ENCODE data around the gene RMI2.
"Not testable (repeated sequence)": the region's sequence is repeated elsewhere in the genome, so short reads cannot be mapped to it uniquely, and the experiment has no call there.

Gene RMI2

DNA sequence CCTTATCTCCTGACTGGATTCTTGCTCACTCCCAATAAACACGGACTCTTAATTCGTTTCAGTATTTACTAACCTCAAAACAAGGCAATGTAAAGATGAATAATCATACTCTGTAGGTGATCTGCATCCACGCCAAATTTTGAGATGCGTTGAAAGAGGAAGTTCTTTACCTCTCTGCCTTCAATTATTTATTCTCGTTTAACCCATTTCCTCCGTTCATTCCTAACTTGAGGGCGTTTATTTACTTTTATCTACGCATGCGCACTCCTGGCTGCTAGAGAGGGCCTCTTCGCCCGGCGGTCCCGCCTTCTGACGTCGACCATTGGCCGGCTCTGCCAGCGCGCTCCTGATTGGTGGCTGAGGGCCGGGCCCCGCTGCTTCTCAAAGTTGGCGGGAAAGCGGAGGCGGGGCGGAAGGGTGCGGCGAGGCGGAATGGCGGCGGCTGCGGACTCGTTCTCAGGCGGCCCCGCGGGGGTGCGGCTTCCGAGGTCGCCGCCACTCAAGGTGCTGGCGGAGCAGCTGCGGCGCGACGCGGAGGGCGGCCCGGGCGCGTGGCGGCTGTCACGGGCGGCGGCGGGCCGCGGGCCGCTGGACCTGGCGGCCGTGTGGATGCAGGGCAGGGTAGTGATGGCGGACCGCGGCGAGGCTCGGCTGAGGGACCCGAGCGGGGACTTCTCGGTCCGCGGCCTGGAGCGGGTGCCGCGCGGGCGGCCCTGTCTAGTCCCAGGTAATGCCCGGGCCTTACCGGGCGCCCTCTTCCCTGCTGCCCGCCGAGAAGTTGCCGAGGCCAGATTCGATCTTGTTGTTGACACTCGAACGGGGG, at the start of gene RMI2:
TSS of gene RMI2 (plus strand) at position 420 of the 823 bp plus-strand sequence. CDS start at position 433, 13 bp downstream.
- DNase-seq (ENCODE audit: low read depth) = peak; percentile 93

DNA sequence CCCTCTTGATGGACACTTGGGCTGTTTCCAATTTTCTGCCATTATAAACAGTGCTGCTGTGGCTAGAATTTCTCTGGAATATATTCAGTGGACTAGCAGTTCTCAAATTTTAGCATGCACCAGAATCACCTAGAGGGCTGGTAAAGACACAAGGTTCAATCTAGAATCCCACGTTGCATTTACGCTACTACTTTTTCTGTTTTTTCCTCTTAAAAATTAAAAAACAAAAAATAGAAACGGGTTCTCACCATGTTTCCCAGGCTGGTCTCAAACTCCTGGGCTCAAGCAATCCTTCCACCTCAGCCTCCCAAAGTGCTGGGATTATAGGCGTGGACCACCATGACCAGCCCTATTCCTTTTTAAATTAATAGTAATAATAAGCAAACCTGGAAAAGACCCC, 49.6 kb upstream of the RMI2 start:
- no peak for DNase-seq (ENCODE audit: low read depth)

GRCh38 chr16:11296351-11296705, 48.9 kb upstream of the RMI2 start:
- DNase-seq (ENCODE audit: low read depth) = no peak

- DNase-seq (ENCODE audit: low read depth) = no peak
Observed at GRCh38 chr16:11296706-11297491, 48.4 kb upstream of the RMI2 start.

DNA sequence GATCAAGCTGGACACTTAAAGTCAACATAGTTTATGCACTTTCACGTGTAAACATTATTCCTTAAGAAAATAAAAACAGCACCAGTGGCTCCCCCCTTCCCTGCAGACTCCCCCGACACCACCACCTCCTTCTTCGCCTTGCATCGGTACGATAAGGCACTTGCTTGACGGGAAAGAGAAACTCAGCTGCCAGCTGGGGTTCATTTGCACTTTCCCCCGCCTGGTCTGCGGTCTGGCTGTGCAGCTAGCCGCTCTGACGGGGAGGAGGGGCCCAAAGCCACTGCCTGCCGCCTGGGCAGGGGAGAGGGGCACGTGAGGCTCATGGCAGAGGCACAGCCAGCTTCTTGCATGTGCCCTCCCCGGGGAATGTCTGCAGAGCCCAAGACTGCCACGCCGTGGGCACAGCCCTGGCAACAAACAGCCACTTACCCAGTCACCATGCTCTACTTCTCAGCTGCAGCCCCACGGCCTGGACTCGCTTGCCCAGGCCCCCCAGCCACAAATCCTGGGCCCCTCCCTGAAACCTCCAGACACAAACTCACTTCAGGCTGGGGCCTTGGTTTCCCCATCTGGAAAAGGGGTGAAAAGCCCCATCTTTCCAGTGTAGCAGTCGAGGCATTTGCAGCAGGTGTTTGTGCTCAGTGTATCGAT, 47.6 kb upstream of the RMI2 start:
- DNase-seq (ENCODE audit: low read depth) = peak; percentile 50

DNA sequence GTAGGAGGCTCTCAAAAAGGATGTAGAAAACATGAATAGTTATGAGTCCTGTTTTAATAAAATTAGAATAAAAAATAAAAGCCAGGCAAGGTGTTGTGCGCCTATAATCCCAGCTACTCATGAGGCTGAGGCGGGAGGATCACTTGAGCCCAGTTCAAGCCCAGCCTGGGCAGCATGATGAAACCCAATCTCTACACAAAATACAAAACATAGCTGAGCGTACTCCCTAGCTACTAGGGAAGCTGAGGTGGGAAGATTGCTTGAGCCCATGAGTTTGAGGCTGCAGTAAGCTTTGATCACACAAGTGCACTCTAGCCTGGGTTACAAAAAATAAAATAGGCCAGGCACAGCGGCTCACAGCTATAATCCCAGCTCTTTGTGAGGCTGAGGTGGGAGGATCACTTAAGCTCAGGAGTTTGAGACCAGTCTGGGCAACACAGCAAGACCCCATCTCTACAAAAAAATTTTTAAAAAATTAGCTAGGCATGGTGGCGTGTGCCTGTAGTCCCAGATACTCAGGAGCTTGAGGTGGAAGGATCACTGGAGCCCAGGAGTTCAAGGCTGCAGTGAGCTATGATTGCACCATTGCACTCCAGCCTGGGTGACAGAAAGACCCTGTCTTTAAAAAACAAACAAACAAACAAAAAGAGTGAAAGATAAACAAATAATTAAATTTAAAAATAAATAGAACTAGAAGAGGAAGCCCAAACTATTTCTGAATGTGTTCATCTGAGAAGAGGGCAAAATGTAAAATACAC, 46.9 kb upstream of the RMI2 start:
- no peak for DNase-seq (ENCODE audit: low read depth)

- DNase-seq (ENCODE audit: low read depth) = not testable (repeated sequence)
Observed at GRCh38 chr16:11298950-11299547, 46.2 kb upstream of the RMI2 start.

GRCh38 chr16:11299865-11300559, 45.2 kb upstream of the RMI2 start:
- DNase-seq (ENCODE audit: low read depth) = no peak

DNA sequence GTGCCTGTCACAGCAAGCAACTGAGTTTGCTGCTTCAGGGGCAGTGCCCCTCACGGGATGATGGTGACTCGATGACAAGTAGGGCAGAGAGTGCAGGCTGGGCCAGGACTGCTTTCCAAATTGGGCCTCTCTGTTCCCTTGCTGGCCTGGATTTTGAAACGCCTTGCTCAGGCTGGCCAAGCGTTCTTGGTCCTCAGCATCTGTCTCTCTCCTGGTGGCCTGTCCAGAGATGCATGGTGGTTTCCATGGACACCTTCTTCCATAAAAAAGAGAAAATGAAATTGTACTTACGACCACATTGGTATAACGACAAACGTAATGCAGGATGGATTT, 44.7 kb upstream of the RMI2 start:
- no peak for DNase-seq (ENCODE audit: low read depth)

DNA sequence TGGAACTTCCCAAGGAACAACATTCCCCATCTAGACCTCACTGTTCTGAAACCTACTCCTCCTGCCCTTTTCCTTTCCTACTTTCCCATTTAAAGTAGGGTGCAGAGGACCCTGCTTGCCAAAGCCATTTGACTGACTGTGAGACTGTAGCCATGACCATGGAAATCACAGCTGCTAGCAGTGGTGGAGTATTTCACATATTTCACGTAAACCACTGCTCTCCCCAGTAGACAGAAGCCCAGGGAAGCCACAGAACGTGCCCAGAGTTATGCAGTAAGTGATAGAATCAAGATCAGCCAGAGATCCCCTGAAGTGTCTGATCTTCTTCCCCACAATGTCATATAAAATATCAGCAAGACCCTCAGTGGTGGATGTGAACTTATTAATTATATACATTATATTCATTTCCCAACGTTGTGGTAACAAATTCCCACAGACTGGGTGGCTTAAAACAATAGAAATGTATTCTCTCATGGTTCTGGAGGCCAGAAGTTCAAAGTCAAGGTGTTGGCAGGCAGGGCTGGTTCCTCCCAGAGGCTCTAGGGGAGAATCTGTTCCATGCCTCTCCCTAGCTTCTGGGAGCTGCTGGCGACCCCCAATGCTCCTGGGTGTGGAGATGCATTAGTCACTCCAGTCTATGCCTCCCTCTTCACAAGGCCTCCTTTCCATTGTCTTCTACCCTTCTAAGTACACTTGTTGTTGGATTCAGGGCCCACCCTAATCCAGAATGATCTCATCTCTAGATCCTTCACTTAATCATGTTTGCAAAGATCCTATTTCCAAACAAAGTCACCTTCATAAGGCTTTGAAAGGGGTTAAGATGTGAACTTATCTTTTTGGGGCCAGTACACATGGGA, 43.4 kb upstream of the RMI2 start:
- no peak for DNase-seq (ENCODE audit: low read depth)

DNA sequence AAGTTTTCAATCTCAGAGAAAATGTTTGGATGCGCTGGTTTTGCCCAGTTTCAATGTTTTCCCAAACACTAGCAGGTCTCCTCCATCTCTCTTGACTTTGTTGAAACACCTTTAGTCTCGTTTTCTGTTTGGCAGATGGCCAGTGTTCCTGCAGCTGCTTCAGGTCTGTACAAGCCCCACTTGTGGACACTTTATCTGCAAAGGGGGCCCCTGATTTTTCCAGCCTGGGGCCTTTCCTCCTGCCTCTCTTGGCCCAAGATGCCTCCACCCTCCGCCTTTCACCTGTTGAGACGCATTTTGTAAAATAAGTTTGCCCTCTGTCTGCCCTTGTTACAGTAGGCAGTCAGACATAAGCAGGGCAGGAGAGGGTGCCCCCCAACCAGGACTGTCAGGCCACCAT, 42.3 kb upstream of the RMI2 start:
- no peak for DNase-seq (ENCODE audit: low read depth)

DNA sequence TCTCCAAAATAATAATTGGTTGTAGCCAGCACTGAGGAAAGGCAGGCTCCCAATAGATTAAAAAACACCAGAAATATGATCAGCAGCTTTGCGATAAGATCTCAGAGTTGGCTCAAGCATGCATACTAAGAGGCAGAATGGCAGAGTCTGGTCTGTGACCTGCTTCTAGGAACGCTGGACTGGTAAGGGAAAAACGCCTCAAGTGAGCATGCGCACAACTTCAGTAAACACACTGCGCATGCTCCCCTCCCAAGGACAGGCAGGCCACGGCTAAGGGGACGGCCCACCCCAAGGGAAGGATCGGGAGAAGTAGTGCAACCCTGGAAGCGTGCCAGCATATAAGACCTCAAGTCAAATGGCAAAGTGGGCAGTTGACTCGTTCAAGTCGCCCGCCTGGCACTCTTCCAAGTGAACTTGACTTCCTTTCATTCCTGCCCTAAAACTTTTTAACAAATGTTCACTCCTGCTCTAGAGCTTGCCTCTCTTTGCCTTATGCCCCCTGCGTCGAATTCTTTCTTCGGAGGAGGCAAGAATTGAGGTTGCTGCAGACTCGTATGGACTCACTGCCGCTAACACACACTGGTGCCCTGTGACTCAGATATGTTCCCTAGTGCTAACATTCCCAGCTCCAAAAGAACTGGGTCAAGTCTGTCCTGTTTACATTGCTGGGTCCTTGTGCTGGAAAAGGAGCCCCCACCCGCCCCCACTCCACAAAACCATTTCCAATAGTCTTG, 41.7 kb upstream of the RMI2 start:
- no peak for DNase-seq (ENCODE audit: low read depth)

- DNase-seq (ENCODE audit: low read depth) = no peak
Observed at GRCh38 chr16:11306381-11306780, 38.9 kb upstream of the RMI2 start.

DNA sequence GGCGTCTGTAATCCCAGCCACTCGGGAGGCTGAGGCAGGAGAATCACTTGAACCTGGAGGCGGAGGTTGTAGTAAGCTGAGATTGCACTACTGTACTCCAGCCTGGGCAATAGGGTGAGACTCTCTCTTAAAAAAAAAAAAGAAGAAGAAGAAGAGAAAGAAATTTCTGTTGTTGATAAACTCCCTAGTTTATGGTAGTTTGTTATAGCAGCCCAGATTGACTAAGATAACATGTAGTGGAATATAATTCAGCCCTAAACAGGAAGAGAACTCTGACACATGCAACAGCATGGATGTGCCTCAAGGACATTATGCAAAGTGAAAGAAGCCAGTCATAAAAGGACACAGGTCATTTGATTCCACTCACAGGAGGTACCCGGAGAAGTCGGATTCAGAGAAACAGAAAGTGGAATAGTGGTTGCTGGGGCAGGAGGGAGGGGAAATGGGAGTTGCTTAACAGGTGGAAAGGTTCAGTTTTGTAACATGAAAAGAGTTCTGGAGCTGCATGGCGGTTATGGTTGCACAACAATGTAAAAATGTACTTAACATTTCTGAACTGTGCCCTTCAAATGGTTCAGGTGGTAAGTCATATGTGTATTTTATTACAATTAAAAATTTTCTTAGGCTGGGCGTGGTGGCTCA, 38.1 kb upstream of the RMI2 start:
- no peak for DNase-seq (ENCODE audit: low read depth)

DNA sequence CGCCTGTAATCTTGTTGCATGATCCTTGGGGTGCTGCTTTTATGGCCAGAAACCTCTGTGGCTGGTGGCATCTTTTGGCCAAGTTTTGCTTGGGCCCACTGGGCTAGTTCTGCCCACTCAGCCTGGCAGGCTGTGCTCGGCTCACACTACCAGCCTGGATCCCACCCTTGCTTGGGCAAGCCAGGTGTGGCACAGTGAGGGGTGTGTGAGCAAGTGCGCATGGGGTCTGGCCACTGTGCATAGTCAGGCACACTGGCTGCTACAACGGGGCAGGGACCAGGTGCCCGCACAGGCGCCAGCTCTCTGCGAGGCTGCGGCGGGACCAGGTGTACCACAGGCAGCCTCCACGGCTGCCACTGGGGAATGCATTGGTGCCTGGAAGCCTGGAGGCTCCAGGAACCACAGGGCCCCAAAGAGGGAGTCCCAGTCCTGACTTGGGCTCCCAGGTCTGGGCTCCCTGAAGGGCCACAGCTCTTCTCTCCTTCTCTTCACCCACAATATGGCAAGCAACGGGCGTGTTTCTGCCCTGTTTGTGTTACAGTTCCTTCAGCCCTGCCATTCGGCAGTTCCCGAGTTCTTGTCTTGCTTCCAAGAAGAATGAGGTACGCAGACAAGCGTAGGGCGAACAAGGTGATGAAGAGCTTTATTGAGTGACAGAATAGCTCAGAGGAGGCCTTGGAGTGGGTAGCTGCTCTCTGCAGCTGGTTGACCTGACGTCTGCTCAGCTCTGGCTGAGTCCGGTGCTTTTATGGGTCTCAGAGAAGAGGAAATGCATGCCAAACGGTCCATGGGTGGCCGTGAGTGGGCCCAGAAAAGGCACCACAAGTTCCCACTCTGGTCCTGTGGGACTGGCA, 37.4 kb upstream of the RMI2 start:
- no peak for DNase-seq (ENCODE audit: low read depth)

DNA sequence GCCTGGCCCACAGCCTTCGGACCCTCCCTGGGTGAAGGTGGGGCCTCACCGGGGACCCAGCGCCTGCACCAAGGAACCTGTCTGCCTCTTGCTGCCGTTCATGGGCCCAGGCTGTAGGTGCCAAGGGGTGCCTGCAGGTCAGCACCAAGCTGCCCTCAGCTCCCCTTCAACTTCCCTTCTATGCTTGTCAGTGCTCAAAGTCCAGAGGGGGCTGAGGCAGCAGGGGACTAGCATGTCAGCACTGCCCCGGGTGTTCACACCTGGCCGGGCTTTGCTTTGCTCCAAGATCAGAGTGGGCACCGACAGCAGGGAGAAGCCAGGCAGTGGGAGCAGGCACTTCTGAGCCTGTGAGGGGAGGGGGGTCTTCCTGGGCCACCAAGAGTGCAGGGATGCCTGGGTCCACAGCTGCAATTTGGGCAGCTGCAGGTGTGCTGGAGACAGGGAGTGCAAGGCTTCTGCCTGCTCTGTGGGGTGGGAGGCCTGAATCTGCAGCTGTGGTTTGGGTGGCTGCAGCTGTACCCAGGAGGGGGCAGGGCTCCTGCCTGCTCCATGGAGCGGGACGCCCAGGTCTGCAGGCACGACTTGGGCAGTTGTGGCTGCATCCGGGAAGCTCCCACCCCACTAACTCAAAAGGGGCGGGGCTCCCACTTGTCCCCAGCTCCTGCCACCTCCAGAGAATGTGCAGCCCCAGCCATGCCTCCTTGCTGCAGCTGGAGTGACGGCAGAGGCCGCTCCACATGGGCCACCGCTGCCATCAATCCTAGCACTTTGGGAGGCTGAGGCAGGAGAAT, 36.6 kb upstream of the RMI2 start:
- DNase-seq (ENCODE audit: low read depth) = no peak

DNA sequence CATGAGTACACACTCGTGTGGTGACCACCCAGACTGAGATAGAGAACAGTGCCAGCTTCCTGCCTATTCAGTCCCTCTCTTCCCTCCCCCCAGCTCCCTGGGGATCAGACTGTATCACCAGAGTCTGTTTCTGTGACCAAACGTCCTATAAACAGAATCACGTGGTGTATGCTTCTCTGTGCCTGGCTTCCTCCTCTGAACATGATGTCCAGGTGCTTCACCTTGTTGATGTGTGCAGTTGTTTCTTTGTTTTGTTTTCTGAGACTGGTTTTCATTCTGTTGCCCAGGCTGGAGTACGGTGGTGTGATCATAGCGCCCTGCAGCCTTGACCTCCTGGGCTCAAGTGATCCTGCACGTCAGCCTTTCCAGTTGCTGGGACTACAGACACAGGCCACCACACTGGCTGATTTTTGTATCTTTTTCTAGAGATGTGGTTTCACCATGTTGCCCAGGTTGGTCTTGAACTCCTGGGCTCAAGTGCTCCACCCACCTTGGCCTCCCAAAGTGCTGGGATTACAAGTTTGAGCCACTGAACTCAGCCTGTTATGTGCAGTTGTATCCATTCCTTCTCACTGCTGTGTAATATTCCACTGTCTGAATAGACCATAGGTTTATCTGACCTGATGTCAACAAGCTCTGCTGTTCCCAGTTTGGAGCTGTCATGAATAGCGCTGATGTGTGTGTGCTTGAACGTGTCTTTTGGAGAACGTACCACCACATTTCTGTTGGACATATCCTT, 35.2 kb upstream of the RMI2 start:
- no peak for DNase-seq (ENCODE audit: low read depth)
